GM12874 (cell line): ENCODE results near the gene N4BP2L2.

ENCODE experiments used
- CTCF ChIP-seq: IDR thresholded peaks from 2 replicates; pipeline ENCODE4 v1.5.1; 2011; ENCODE audit warnings: low read depth, mild to moderate bottlenecking, control low read depth, low read length, moderate library complexity; ENCODE audit not compliant: insufficient read depth

The N4BP2L2 gene

GRCh38 chr13:32527151-32527550 is 11.4 kb downstream of the N4BP2L2 start:
- TF ChIP-seq CTCF, result no peak

DNA sequence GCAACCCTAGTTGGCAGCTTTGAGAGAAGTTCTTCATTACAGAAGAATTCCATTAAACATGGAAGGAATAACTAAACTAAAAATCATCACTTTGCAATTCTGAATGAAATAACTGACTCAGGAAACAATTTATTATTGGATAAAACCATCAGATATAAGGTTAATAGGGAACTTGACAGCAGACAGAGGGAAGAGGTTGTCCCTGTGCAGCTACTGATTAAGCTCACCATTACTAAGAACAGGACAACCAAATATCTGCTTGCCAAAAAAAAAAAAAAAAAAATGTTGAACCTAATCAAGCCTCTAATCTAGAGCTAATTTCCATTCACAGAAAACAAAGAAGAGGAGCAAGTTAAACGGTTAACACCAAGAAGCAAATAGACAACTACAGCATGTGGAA is 12.8 kb downstream of the N4BP2L2 start:
- no peak for TF ChIP-seq CTCF

DNA sequence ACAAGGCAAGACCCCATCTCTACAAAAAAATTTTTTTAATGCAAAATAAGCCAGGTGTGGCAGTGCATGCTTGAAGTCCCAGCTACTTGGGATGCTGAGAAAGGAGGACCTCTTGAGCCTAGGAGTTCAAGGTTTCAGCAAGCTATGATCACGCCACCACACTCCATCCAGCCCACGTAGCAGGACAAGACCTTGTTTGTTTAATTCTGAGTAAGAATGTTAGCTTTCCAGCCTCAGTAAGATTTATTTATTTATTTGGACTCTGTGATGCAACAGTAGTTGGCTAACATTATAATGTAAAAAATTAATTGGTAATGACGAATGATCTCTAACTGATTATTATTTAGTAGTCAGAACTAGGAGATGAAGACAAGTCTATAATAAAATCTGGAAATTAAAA is 23.3 kb downstream of the N4BP2L2 start:
- no peak for TF ChIP-seq CTCF

DNA sequence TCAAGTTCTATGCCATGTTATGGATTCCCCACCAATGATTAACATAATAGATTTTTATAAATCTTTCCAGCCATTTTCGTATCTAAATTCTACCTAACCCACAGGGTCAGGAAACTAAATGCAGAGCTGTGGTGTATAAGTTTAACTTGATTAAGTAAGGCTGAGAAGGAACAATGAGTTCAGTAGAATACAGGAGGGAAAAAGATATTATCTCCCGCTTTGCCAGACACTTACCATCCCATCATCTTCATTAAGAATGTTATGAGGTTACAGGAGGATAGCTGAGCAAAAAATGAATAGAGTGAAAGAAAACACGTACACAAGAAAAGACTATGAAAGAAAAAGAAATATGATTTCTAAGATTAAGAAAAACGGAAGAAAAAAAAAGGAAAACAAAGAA is 27.1 kb downstream of the N4BP2L2 start:
- TF ChIP-seq CTCF, result no peak

- no peak for TF ChIP-seq CTCF
Measured at GRCh38 chr13:32504876-32505275, 33.7 kb downstream of the N4BP2L2 start.

DNA sequence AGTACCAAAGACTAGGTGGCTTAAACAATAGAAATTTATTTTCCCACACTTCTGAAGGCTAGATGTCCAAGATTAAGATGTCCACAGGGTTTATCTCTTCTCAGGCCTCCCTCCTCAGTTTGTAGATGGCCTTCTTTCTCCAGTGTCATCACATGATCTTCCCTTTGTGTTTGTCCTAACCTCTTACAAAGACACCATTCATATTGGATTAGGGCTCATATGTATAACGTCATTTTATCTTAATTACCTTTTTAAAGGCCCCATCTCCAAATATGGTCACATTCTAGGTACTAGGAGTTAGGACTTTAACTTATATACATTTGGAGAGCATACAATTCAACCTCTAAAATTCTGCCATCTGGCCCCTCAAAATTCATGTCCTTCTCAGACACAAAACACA is 34.3 kb downstream of the N4BP2L2 start:
- TF ChIP-seq CTCF, result no peak

DNA sequence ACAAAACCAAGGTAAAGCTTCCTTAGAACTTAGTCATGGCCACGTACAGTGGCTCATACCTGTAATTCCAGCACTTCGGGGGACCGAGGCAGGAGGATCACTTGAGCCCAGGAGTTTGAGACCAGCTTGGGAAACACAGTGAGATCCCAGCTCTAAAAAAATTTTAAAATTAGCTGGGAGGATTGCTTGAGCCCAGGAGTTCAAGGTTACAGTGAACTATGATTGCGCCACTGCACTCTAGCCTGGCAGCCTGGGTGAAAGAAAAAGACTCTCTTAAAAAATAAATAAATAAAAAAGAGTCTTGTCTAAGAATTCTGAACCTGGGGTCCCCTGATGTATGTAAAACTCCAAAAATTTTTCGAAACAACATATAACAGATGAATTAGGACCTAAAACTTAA is 34.9 kb downstream of the N4BP2L2 start:
- no peak for TF ChIP-seq CTCF

GRCh38 chr13:32501064-32501463 is 37.5 kb downstream of the N4BP2L2 start:
- no peak for TF ChIP-seq CTCF
